Parathyroid adenoma (tissue), 2 donors: ENCODE data around the gene SRSF8.
A peak's percentile ranks its signal among the peaks of the same experiment; 100 is the strongest.
"Not testable (repeated sequence)": the region's sequence is repeated elsewhere in the genome, so short reads cannot be mapped to it uniquely, and the experiment has no call there.

Source experiments
- H2AFZ ChIP-seq: fragments of 300-600 bp; sonication (generic); one replicate; pipeline ENCODE4 v1.7.0; 2017; ENCODE audit warnings: antibody characterized with exemption, mild to moderate bottlenecking
- H3K27ac ChIP-seq: fragments of 300-600 bp; sonication (generic); one replicate; pipeline ENCODE4 v1.7.0; 2017
- H3K27me3 ChIP-seq: fragments of 300-600 bp; sonication (generic); one replicate; pipeline ENCODE4 v1.7.0; 2017; ENCODE audit warnings: low read length; ENCODE audit not compliant: control insufficient read depth, insufficient read depth
- H3K36me3 ChIP-seq: fragments of 300-600 bp; sonication (generic); one replicate; pipeline ENCODE4 v1.7.0; 2017; ENCODE audit warnings: low read length; ENCODE audit not compliant: control insufficient read depth, insufficient read depth
- H3K4me1 ChIP-seq: fragments of 300-600 bp; sonication (generic); one replicate; pipeline ENCODE4 v1.7.0; 2017; ENCODE audit warnings: control low read depth
- H3K4me2 ChIP-seq: fragments of 300-600 bp; sonication (generic); one replicate; pipeline ENCODE4 v1.7.0; 2017; ENCODE audit warnings: low read length
- H3K4me3 ChIP-seq: fragments of 300-600 bp; sonication (generic); one replicate; pipeline ENCODE4 v1.7.0; 2017; ENCODE audit warnings: low read depth, low read length
- H3K79me2 ChIP-seq: fragments of 300-600 bp; sonication (generic); one replicate; pipeline ENCODE4 v1.7.0; 2017; ENCODE audit warnings: control low read depth
- H3K9ac ChIP-seq: fragments of 300-600 bp; sonication (generic); one replicate; pipeline ENCODE4 v1.7.0; 2017; ENCODE audit warnings: mild to moderate bottlenecking
- H3K9me3 ChIP-seq: fragments of 300-600 bp; sonication (generic); one replicate; pipeline ENCODE4 v1.7.0; 2017; ENCODE audit warnings: low read length; ENCODE audit not compliant: control insufficient read depth
- TF ChIP-seq, protein P1 (sequence below): fragments of 300-600 bp; sonication (generic); IDR thresholded peaks from one replicate; pipeline ENCODE4 v1.7.0; 2017; ENCODE audit warnings: antibody characterized with exemption, mild to moderate bottlenecking
- donor health status: primary hyperparathyroidism.

The SRSF8 gene, protein sequence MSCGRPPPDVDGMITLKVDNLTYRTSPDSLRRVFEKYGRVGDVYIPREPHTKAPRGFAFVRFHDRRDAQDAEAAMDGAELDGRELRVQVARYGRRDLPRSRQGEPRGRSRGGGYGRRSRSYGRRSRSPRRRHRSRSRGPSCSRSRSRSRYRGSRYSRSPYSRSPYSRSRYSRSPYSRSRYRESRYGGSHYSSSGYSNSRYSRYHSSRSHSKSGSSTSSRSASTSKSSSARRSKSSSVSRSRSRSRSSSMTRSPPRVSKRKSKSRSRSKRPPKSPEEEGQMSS

DNA sequence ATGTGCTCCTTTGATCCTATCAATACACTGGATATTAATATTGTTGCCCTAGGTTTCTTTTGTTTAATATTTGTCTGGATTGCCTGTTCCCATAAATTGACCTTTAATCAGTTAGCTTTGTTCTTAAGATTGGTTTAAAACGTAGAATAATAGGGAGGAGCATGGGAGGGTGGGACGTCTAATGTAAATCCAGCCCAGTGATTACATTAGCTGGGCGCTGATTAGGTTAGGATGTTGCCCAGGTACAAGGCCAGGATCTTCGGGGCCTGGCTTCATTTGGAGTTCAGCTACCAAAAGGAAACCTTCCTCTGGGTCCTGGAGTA, at the start of gene SRSF8:
Gene SRSF8 (plus strand): TSS at position 204 of the 323 bp plus-strand sequence. CDS start 308 bp downstream, outside the sequence.
- TF ChIP-seq, protein P1, sequence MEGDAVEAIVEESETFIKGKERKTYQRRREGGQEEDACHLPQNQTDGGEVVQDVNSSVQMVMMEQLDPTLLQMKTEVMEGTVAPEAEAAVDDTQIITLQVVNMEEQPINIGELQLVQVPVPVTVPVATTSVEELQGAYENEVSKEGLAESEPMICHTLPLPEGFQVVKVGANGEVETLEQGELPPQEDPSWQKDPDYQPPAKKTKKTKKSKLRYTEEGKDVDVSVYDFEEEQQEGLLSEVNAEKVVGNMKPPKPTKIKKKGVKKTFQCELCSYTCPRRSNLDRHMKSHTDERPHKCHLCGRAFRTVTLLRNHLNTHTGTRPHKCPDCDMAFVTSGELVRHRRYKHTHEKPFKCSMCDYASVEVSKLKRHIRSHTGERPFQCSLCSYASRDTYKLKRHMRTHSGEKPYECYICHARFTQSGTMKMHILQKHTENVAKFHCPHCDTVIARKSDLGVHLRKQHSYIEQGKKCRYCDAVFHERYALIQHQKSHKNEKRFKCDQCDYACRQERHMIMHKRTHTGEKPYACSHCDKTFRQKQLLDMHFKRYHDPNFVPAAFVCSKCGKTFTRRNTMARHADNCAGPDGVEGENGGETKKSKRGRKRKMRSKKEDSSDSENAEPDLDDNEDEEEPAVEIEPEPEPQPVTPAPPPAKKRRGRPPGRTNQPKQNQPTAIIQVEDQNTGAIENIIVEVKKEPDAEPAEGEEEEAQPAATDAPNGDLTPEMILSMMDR: no peak
- peak within 1 kb of the TSS; percentile 76 for H3K9ac ChIP-seq
- H3K27ac ChIP-seq: peak within 1 kb of the TSS; percentile 97

DNA sequence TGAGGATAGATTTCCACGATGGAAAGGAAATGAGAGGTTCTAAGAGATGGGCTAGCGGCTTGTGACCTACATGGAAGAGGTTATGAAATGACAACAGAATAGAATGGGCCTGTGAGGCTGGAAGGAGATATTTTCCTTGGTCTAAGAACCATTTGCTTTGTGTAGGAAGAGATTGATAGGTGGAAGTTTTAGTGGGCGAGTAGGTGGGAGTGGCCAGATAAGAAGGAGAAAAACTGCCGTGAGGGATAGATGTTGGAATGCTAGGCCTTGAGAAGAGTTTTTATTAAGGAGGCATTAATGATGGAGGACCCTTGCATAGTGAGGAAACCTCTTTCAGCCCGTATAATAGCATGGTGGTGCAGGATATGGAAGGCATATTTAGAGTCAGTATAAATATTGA, 45.3 kb upstream of the SRSF8 start:
- not testable (repeated sequence) for H3K4me1 ChIP-seq, H2AFZ ChIP-seq, H3K79me2 ChIP-seq, H3K4me2 ChIP-seq, H3K9ac ChIP-seq, H3K36me3 ChIP-seq, H3K4me3 ChIP-seq, H3K27ac ChIP-seq, H3K27me3 ChIP-seq, H3K9me3 ChIP-seq

More for the DNA sequence above, at the start of gene SRSF8:
- Histone ChIP-seq H3K79me2 (no peaks in the 10 kb centered on the region), H3K27me3 (no peaks in the 10 kb centered on the region), H3K9me3 (no peaks in the 10 kb centered on the region), H3K36me3 (no peaks in the 10 kb centered on the region), H3K4me3 (peak within 1 kb of the TSS; percentile 90), H3K4me1 (no peaks in the 10 kb centered on the region), H2AFZ (peak within 1 kb of the TSS; percentile 93), H3K4me2 (peak within 1 kb of the TSS; percentile 83)

DNA sequence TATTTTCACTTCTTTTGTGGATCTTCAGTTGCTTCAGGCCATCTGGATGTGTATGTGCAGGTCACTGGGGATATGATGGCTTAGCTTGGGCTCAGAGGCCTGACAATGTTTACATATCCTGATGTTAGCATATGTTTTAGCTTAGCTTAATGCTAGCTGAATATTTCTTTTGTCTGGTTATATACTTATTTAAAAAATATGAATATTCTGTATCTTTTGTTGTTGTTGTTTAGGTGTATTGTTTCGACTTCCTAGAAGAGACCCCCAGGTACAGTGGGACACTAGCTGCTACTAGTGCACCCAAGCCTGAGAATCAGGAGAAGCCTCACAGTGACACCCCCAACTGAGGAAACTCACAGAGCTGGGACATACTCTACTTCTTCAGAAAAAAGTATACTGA, 41.8 kb upstream of the SRSF8 start, which contains the start of gene KDM4E:
Gene KDM4E (plus strand): TSS at position 301 of the 400 bp plus-strand sequence. CDS start 300 bp downstream, outside the sequence.
- Histone ChIP-seq H3K4me1 (no peaks in the 10 kb centered on the region), H3K9me3 (no peaks in the 10 kb centered on the region), H2AFZ (no peak within 1 kb of the TSS), H3K27me3 (no peaks in the 10 kb centered on the region), H3K4me2 (no peak within 1 kb of the TSS), H3K9ac (no peak within 1 kb of the TSS), H3K36me3 (no peaks in the 10 kb centered on the region), H3K79me2 (no peaks in the 10 kb centered on the region), H3K27ac (no peak within 1 kb of the TSS), H3K4me3 (no peak within 1 kb of the TSS)
- TF ChIP-seq, protein P1: no peak

GRCh38 chr11:95025594-95025993, 41.1 kb upstream of the SRSF8 start:
- H3K9me3 ChIP-seq, H3K4me3 ChIP-seq, H3K27me3 ChIP-seq, H3K9ac ChIP-seq, H3K36me3 ChIP-seq, H3K4me2 ChIP-seq, H3K27ac ChIP-seq, H3K4me1 ChIP-seq, H3K79me2 ChIP-seq, H2AFZ ChIP-seq: not testable (repeated sequence)

DNA sequence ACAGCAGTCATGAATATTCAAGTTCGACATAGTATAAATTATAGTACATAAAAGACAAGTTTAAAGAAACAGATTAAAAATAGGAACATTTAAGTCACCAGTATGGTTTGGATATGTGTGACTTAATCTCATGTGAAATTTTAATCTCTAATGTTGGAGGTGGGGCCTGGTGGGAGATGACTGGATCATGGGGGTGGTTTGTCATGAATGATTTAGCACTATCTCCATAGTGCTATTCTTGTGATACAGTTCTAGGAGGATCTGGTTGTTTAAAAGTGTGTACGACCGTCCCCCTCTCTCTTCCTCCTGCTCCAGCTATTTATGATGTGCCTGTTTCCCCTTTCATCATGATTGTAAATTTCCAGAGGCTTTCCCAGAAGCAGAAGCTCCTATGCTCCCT, 38.4 kb upstream of the SRSF8 start:
- Histone ChIP-seq H3K9ac (no peak overlapping the region), H2AFZ (no peak overlapping the region), H3K4me3 (no peak overlapping the region), H3K36me3 (no peaks in the 10 kb centered on the region), H3K79me2 (no peaks in the 10 kb centered on the region), H3K27ac (no peak overlapping the region), H3K4me2 (no peak overlapping the region), H3K9me3 (no peaks in the 10 kb centered on the region), H3K4me1 (no peaks in the 10 kb centered on the region), H3K27me3 (no peaks in the 10 kb centered on the region)
- TF ChIP-seq, protein P1: no peak

DNA sequence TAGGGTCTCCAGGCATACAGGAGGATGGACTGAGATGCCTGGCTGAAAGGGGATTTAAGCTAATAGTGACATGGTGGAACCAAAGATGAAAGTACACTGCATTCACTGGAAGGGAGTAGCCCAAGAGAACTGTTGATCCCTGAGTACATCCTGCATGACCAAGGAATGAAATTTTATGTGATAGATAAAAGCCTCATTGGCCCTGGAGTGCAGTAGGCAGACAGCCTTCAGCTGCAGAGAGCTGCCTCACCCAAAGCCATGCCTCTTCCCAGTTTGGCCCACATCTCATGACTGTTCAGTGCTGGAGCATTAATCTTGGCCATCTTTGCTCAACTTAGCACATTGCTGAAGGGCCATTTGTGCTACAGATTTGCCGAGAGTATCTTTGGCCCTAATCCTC, 33.7 kb upstream of the SRSF8 start:
- H3K4me1 ChIP-seq: no peaks in the 10 kb centered on the region
- no peaks in the 10 kb centered on the region for H3K27me3 ChIP-seq
- no peaks in the 10 kb centered on the region for H3K79me2 ChIP-seq
- H3K4me3 ChIP-seq: no peak overlapping the region
- H3K9me3 ChIP-seq: no peaks in the 10 kb centered on the region
- TF ChIP-seq, protein P1: no peak
- H3K4me2 ChIP-seq: no peak overlapping the region
- H3K9ac ChIP-seq: no peak overlapping the region
- H3K27ac ChIP-seq: no peak overlapping the region
- H3K36me3 ChIP-seq: no peaks in the 10 kb centered on the region
- H2AFZ ChIP-seq: no peak overlapping the region
